OCI-M2 (cell line): Measurements from ENCODE around the gene ZNF724.
"Not testable (repeated sequence)": the region's sequence is repeated elsewhere in the genome, so short reads cannot be mapped to it uniquely, and the experiment has no call there.

ENCODE experiments used
- DNase-seq: peaks from one replicate; lab custom pipeline; 2025; ENCODE audit not compliant: unreplicated experiment; lab: John Stamatoyannopoulos, UW

The ZNF724 gene

GRCh38 chr19:23249911-23250649 lies at the start of gene ZNF724:
ZNF724 (minus strand) TSS chr19:23250394; CDS start chr19:23250242, 152 bp downstream.
- DNase-seq, result peak; percentile 91

- no peak for DNase-seq
Measured at GRCh38 chr19:23294141-23294540, 43.9 kb upstream of the ZNF724 start.

DNA sequence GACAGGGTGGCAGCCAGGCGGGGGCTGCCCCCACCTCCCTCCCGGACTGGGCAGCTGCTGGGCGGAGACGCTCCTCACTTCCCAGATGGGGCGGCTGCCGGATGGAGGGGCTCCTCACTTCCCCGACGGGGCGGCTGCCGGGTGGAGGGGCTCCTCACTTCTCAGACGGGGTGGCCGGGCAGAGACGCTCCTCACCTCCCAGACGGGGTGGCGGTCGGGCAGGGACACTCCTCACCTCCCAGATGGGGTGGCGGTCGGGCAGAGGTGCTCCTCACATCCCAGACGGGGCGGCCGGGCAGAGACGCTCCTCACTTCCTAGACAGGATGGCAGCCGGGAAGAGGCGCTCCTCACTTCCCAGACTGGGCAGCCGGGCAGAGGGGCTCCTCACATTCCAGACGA lies 39.8 kb upstream of the ZNF724 start:
- DNase-seq, result not testable (repeated sequence)

- no peak for DNase-seq
Measured at GRCh38 chr19:23287620-23288019, 37.4 kb upstream of the ZNF724 start.

DNA sequence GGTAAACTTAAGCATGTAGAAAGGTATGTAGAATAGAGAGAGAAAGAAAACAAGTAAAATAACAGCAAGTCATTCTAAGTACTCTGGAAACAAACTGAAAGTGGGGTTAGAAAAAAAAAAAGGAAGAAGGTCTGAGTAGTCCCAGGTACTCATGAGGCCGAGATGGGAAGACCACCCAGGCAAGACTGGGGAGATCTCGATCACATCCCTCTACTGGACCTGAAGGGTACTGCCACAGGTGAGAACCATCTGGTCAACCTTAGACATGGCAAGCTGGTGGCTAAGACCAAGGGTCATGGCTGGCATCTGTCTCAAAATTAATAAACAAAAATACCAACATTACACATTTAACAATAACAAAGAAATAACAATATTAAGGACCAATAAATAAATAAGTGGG lies 36.3 kb upstream of the ZNF724 start:
- DNase-seq, result no peak

GRCh38 chr19:23285948-23286347 lies 35.8 kb upstream of the ZNF724 start:
- no peak for DNase-seq

DNA sequence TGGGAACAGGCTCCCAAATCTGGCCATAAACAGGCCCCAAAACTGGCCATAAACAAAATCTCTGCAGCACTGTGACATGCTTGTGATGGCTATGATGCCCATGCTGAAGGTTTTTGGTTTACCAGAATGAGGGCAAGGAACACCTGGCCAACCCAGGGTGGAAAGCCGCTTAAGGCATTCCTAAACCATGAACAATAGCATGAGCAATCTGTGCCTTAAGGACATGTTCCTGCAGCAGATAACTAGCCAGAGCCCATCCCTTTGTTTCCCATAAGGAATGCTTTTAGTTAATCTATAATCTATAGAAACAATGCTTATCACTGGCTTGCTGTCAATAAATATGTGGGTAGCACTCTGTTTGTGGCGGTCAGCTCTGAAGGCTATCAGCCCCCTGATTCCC lies 35.1 kb upstream of the ZNF724 start:
- DNase-seq, result not testable (repeated sequence)

GRCh38 chr19:23283925-23284324 lies 33.7 kb upstream of the ZNF724 start:
- DNase-seq, result no peak

DNA sequence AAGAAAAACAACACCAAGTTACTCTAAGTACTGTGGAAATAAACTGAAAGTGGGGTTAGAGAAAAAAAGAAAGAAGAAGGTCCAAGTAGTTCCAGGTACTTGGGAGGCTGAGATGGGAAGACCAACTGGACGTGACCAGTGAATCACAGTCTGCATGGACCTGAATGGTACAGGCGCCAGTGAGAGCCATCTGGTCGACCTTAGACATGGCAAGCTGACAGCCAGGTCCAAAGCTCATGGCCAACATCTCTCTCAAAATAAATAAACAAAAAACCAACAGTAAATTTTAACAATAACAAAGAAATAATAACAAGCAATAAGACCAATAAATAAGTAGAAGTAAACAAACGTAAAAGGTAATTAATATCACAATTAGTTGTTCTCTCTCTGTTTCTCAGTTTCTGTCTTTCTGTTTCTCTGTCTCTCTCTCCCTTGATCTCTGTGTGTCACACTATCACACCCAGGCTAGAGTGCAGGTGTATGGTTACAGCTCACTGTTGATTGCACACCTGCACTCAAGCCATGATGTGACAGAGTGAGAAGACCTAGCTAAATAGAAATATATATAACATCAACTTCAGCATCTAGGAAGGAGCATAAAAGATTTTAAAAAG lies 31.6 kb upstream of the ZNF724 start:
- no peak for DNase-seq

DNA sequence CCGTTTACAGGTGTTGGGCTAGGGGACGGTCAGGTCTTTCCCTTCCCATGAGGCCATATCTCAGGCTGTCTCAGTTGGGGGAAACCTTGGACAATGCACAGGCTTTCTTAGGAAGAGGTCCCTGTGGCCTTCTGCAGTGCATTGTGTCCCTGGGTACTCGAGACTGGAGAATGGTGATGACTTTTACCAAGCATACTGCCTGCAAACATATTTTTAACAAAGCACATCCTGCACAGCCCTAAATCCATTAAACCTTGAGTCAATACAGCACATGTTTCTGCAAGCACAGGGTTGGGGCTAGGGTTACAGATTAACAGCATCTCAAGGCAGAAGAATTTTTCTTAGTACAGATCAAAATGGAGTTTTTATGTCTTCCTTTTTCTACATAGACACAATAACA lies 27.9 kb upstream of the ZNF724 start:
- DNase-seq, result not testable (repeated sequence)

DNA sequence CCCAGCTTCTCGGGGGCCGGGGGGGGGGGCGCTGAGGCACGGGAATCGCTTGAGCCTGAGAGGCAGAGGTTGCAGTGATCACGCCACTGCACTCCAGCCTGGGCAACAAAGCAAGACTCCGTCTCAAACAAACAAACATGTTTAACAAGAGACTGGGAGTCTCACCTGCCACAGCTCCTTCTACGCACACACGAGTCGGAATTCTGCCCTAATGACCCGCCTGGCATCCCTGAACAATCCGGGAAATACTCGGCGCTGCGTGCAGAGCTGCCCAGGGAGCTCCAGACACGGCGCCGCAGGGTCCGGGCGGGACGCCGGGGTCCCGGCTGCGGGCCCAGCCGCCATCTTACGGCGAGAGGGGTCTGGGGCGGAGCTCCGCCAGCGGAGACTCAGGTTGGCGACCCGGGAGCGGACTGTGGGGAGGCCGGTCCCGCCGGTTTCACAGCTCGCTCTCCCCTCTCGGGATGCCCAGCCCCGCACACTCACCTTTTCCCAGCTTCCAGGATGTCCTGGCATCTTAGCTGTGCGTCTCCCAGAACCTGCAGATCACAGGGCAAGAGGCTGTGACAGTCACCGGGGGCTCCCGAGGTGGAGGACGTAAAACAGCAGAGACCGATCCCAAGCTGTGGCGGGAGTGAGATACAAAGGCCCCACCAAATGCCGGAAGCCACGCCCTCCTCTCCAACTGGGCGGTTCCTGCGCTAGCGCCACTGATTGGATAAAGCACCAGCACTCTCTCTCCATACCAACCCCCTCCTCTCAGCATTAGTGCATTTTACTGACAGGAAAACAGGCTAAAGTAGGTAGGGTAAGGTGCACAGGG lies 23.6 kb upstream of the ZNF724 start:
- peak; percentile 87 for DNase-seq

DNA sequence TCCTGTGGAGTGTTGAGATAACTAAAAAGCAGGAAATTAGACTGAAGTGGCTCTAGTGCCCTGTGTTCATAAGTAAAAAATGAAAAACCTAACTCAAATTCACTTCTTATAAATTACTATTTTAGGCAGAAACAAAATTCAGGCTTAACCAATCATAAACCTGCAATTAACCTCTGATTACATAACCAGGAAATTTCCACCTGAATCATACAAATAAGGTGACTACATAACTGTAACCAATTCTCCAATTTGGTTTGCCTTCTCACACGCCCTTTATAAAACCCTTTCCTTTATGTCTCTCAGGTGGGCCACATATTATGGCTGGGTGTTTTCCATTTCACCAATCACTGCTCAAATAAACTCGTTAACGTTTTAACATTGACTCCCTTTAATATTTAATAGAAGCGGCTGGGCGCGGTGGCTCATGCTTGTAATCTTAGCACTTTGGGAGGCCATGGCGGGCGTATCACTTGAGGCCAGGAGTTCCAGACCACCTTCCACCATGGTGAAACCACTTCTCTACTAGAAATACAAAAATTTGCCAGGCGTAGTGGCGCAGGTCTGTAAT lies 22.9 kb upstream of the ZNF724 start:
- no peak for DNase-seq

DNA sequence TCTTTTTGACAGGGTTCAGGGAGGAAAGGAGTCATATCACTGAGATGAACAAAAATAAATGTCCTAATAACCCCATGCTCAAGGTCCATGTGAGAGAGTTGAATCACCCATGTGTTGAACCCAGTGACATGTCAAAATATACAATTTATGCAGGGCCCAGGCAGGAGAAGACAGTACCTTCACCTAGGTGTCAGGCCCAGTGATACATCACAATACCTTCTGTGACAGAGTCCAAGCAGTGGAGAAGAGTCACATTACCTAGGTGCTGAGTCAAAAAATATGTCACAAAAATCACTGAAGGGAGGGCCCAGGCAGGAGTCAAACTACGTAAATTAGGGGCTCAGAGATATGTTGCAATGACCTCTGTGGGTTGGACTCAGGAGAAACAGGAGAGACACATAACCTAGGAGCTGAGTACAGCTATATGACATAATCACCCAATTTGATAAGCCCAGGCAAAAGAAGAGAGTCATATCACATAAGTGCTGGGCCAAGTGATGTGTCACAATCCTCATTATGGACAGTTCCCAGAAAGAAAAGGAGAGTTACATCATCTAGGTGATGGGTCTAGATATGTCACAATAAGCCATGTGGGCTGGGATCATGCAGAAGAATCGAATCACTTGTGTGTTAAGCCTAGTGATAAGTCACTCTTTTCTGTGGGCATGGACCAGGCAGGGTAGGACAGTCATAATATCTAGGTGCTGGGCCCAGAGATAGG lies 13.8 kb upstream of the ZNF724 start:
- DNase-seq, result no peak

DNA sequence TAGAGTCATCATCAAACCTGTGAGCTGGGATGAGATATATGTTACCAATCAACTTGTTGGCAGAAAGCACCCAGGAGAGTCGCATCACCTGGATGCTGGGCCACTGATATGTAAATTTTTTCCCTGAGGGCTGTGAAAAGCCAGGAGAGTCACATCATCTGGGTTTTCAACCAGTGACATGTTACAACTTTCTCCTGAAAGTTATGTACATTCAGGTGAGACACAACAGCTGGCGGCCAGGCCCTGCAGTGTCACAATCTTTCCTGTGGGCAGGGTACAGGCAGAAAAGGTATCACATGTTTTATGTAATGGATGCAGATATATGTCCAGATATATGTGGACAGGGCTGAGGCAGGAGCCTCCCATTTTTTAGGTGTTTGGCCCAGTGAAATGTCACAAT lies 13.2 kb upstream of the ZNF724 start:
- no peak for DNase-seq

DNA sequence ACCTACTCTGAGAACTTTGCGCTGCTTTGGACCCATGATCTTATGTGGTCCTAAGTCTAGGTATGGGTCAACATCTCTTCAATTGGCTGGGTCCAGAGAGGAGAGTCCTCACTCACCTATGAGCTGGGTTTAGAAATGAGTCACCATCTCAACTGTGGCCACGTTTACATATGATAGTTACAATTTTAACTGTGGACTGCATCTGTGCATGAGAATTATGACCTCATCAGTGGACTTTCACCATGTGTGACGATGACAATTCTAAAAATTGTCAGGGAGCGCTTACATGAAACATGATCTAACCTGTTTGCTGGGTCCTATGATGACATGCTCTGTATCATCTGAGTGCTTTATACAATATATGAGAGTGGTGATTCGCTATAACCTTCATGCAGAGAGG lies 12.7 kb upstream of the ZNF724 start:
- DNase-seq, result no peak

DNA sequence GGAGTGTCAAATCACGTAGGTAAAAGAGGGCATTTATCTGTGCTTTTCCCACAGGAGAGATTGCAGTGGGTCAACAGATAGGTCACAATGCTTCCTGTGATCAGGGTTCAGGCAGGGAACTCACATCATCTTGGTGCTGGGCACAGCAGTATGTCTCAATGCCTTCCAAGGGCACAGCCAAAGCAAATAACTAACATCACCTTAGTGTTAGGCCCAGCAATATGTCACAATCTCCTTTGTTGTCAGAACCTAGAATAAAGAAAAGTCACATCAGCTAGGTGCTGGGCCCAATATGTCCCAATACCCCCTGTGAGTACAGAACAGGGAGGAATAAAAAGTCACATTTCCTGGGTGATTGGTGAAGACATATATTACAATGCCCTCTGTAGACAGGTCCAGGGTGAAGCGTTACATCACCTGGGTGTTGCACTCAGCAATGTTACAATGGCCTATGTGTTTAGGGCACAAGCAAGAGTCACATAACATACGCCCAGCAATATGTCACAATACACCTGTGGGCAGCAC lies 11.4 kb upstream of the ZNF724 start:
- DNase-seq, result no peak

- no peak for DNase-seq
Measured at GRCh38 chr19:23260956-23261355, 10.8 kb upstream of the ZNF724 start.

DNA sequence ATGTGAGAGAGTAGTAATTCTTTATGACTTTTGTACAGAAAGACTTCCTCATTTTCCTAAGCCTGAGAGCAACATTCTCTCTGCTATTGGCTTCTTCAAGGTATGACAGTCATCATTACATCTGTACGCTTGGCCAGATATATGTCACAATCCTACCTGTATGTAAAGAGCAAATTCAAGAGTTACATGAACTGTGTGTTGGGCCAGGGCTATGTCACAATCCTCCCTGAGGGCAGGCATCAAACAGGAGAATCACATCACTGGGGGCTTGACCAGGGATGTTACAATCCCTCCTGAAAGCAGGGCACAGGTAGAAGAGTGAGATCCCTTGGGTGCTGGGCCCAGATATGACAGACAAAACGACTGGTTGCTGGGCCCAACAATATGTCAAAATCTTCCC lies 9.8 kb upstream of the ZNF724 start:
- no peak for DNase-seq

GRCh38 chr19:23255700-23256099 lies 5.5 kb upstream of the ZNF724 start:
- DNase-seq, result no peak

DNA sequence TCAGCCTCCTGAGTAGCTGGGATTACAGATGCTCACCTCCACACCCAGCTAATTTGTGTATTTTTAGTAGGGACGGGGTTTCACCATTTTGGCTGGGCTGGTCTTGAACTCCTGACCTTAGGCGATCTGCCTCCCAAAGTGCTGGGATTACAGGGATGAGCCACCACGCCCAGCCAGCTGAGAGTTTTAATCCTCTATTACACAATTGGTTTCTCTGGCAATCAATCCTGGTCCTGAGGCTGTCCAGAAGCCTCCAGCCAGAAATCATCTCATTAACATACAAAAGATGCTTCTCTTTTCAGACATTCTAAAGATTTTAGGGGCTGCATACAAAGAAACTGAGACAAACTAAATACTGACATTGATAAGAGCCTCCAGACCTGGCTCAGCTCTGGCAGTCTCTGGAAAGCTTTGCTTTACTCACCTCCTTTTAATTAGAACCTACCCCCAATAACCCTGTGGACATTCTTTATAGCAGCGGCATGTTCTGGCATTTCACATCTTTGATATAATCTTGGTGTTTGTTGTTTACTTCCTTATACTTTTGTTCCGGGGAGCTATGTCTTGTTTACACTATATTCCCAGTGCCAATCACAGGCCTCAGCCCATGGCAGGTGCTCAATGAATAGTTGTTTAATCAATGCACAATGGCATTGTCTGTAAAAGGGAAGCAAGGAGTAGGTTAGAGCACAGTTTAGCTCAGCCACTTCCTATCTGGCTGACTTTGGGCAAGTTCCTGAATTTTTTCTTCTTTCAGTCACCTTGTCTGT lies 4.1 kb upstream of the ZNF724 start:
- no peak for DNase-seq
